NCI-H524 (cell line): ENCODE data around the gene CDT1.
A peak's percentile ranks its signal among the peaks of the same experiment; 100 is the strongest.

Source experiments
- DNase-seq, 2 experiments: peaks; one replicate each; lab custom pipeline; 2025; lab: John Stamatoyannopoulos, UW

The CDT1 gene

GRCh38 chr16:88805340-88805715, 1.7 kb downstream of the CDT1 start:
- DNase-seq = no peak

DNA sequence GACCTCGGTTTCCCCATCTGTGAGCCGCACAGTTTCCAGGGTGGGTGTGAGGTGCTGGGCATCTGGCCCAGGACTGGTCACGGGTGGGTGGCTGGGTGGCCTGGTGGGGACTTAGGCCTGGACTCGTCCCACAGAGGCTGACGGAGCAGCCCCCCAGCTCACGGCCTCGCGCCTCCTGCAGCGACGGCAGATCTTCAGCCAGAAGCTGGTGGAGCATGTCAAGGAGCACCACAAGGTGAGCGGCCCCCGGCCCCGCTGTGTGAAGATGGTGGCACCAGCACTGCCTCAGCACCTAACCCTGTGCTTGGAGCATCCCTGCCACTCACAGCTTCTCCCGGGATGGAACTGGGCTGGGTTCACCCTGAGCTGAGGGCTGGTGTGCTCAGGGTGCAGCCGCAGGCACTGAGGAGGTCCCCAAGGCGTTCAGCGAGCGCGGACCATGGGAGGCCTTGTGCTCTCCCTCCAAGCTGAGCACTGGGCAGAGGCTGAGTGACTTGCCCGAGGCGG, 2.4 kb downstream of the CDT1 start:
- no peak for DNase-seq

DNA sequence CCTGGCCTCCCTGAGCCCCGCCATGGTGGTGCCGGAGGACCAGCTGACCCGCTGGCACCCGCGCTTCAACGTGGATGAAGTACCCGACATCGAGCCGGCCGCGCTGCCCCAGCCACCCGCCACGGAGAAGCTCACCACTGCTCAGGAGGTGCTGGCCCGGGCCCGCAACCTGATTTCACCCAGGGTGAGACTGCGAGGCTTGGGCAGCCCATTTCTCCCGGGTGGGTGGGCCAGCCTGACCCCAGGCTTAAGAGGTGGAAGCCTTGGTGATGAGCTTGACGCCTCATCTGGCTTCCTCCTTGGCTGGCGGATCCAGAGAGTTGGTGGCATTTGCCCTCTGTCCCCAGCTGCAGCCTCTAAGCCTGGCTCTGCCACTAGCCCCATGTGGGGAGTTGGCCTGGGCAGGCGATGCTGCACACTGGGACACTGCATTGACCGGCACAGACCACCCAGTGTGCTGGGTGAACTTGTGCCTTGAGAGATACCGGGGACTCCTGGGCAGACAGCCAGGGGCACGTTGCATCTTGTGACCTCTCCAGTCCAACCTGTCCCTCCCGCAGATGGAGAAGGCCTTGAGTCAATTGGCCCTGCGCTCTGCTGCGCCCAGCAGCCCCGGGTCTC, 3.0 kb downstream of the CDT1 start:
- DNase-seq = no peak

- no peak for DNase-seq
These were observed 3.6 kb downstream of the CDT1 start for GRCh38 chr16:88807142-88807625.

GRCh38 chr16:88807626-88808453, 4.3 kb downstream of the CDT1 start:
- no peak for DNase-seq

GRCh38 chr16:88809068-88809675, 5.6 kb downstream of the CDT1 start:
- peak in 1 of 2 experiments; percentile 51 for DNase-seq

GRCh38 chr16:88809676-88810165, 6.1 kb downstream of the CDT1 start:
- DNase-seq = no peak

- DNase-seq = no peak
These were observed 6.8 kb downstream of the CDT1 start for GRCh38 chr16:88810166-88810911.

DNA sequence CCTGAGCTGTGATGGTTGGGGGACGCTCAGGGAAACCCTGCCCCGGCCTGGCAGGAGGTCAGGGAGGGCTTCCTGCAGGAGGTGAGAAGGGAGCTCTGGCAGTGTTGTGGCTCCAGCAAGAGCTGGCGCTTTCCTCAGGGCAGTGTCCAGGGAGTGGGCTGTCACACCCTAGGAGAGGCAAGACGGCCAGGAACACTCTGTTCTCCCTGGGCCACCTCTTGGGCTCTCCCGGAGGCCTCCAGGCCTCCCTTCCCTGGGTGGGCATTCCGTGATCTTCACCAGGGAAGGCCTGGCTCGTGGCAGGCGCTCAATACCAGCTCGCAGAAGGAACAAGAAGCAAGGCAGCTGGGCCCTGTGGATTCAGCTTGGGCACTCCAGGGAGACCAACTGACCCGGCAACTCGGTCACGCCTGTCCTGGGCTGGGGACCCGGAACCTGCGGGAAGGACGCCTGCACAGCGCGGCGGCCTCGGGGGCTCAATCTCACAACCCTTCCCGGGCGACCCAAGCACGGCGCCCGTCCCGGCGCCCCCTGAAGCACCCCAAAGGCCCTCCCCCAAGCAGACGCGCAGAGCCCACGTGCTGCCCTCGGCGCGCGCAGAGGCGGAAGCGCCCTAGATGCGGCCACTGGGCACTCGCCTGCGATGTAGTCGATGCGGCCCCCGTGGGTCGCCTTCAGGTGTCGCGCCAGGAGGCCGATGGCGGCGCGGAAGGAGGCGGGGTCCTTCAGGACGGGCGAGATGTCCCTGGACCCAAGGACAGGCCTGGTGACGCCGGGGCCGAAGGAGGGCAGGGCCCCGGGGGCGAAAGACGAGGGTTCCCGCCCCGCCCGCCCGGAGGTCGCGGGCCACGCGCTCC, 7.6 kb downstream of the CDT1 start:
- peak; percentile 46 to 75 for DNase-seq

- DNase-seq = peak; percentile 84 to 94
These were observed 8.4 kb downstream of the CDT1 start, which contains the start of gene APRT for GRCh38 chr16:88811769-88812512. APRT (minus strand) TSS chr16:88811928; CDS start chr16:88811899, 29 bp downstream.

GRCh38 chr16:88812513-88813268, 9.1 kb downstream of the CDT1 start:
- DNase-seq = peak in 1 of 2 experiments; percentile 60

- no peak for DNase-seq
These were observed 9.9 kb downstream of the CDT1 start for GRCh38 chr16:88813269-88814143.

DNA sequence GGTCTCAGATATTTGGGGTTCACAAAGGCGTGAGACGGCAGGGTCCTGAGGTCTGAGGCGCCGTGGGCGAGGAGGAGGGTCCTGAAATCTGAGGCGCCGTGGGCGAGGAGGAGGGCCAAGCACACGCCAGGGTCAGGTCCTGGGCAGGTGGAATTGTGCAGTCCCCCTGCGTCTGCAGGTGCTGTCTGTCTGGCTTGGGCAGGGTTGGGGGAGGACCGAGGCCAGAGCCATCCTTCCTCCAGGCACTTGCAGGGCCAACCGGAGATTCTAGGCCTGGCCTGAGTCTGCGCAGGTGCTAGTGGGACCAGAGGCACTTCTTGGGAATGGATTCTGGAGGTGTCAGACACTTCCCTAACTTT, 10.5 kb downstream of the CDT1 start:
- no peak for DNase-seq

- DNase-seq = no peak
These were observed 11.6 kb downstream of the CDT1 start for GRCh38 chr16:88815227-88815626.

GRCh38 chr16:88815901-88816589, 12.5 kb downstream of the CDT1 start:
- DNase-seq = peak; percentile 49 to 81

DNA sequence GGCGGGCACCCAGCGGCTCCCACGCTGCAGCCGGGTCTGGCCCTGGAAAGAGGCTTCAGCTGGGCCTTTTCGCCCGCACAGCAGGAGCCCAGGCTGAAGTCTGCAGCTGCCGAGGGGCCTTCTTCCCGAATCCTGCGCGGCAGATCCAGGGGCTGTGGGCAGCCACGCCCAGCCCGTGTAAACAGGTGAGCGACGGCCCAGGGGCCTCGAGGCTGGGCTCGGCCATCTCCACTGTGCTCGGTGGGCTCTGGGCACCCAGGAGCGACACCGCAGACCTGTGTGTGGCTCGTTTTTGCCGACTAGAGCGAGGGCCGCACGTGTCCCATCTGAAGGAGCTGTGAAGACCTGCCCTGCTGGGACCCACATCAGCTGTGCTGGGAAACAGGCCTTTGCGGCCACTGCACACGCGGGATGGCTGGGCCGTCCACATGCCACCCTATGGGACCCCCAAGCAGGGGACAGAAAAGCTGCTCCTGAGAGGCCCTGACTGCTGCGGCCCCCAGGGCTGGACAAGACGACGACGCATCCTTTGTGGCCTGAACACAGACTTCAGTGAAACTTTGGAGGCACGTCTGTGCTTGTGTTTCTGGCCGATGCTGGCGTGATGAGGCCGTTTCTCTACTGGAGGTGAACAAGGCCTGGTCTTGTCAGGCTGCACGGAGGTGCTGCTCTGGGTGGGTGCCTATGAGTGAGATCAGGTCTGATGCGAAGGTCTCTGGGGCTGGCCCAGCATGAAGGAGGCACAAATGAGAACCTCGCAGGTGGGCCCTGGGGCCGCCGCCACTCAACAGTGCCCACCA, 13.3 kb downstream of the CDT1 start:
- DNase-seq = no peak
